NB4 (cell line): ENCODE measurements around the gene PDYN.

Experiments used
- DNase-seq: peaks from one replicate; pipeline ENCODE4 v3.0.0; 2010; ENCODE audit warnings: low read depth
- H3K4me3 ChIP-seq: one replicate; pipeline ENCODE4 v1.5.1; 2011; ENCODE audit warnings: mild to moderate bottlenecking, low read depth, low read length, moderate library complexity
- MYC ChIP-seq: IDR thresholded peaks from 2 replicates; pipeline ENCODE4 v1.6.1; 2011; ENCODE audit warnings: low read depth, low read length
- POLR2A ChIP-seq: IDR thresholded peaks from 2 replicates; pipeline ENCODE4 v1.6.1; 2011; ENCODE audit warnings: mild to moderate bottlenecking; ENCODE audit not compliant: insufficient read length; ENCODE audit errors: extremely low read depth
- TF ChIP-seq, protein P1 (sequence below): IDR thresholded peaks from one replicate; pipeline ENCODE4 v1.5.1; 2012; ENCODE audit warnings: low read depth, low read length
- TF ChIP-seq, protein P2 (sequence below): IDR thresholded peaks from 2 replicates; pipeline ENCODE4 v1.6.1; 2011; ENCODE audit warnings: low read depth, low read length

PDYN gene

DNA sequence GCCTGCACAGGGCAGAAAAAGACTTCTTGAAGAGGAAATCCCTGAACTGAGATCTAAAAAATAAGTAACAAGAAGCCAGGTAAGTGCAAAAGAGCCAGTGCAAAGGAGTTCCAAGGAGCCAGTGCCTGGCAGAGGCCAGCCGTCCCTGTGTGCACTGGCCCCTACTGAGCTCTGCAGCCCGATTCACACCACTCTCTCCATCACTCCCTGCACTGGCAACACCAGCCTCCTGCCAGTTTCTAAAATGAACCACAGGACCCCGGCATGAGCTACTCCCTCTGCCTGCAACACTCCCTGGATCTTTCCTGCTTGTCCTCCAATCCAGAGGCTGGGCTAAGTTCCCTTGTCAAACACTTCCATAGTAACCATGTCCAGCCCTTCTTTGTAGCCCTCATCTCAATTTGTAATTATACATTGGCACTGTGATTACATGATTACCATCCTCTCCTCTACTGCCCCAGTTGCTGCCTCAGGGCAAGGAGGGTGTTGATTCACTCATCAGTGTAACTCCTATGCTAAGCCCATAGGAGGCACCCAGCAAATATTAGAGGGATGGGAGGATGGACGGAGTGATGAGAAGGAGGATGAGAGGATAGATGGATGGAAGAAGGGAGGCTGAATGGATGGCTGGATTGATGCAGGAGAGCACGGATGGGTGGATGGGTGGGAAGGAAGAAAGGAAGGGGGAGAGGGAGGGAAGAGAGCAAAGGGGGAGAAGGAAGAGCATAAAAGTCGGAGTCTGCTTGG lies 49.3 kb downstream of the PDYN start:
- no peak overlapping the region for H3K4me3 ChIP-seq
- TF ChIP-seq POLR2A (no peak), MYC (no peak)
- TF ChIP-seq, protein P1, sequence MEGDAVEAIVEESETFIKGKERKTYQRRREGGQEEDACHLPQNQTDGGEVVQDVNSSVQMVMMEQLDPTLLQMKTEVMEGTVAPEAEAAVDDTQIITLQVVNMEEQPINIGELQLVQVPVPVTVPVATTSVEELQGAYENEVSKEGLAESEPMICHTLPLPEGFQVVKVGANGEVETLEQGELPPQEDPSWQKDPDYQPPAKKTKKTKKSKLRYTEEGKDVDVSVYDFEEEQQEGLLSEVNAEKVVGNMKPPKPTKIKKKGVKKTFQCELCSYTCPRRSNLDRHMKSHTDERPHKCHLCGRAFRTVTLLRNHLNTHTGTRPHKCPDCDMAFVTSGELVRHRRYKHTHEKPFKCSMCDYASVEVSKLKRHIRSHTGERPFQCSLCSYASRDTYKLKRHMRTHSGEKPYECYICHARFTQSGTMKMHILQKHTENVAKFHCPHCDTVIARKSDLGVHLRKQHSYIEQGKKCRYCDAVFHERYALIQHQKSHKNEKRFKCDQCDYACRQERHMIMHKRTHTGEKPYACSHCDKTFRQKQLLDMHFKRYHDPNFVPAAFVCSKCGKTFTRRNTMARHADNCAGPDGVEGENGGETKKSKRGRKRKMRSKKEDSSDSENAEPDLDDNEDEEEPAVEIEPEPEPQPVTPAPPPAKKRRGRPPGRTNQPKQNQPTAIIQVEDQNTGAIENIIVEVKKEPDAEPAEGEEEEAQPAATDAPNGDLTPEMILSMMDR, result no peak
- TF ChIP-seq, protein P2, sequence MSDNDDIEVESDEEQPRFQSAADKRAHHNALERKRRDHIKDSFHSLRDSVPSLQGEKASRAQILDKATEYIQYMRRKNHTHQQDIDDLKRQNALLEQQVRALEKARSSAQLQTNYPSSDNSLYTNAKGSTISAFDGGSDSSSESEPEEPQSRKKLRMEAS, result no peak
- DNase-seq, result no peak

DNA sequence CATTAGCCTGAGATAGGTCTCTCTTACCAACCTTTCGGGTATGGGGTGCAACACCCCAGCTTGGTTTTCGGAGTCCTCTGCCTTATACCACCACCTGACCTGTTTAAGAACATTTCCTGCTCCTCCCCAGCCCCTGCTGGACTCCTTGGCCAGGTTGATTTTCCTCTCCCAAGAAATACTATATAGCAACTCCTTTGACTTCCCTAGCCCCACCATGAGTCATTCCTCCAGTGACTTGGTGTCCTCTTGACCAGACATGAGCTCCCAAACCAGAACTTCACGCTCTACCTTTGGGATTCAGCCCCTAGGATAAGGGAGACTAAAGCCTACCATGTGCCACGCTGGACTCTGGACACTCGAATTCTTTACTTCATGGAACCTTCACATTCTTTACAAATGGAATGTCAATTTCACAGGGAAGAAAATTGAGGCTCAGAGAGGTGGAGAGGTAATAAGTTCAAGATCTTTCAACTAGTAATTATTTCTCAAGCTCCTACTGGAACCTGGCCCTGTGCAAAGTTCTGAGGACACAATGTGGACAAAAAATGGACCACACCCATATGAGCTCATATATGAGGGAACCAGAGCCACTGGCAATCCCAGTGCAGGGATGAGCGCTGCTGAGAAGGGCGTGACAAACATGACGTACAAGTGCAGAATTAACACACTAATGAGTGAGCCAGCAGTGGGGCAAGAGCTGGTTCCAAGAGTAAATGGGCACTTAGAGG lies 50.4 kb downstream of the PDYN start:
- no peak for DNase-seq

DNA sequence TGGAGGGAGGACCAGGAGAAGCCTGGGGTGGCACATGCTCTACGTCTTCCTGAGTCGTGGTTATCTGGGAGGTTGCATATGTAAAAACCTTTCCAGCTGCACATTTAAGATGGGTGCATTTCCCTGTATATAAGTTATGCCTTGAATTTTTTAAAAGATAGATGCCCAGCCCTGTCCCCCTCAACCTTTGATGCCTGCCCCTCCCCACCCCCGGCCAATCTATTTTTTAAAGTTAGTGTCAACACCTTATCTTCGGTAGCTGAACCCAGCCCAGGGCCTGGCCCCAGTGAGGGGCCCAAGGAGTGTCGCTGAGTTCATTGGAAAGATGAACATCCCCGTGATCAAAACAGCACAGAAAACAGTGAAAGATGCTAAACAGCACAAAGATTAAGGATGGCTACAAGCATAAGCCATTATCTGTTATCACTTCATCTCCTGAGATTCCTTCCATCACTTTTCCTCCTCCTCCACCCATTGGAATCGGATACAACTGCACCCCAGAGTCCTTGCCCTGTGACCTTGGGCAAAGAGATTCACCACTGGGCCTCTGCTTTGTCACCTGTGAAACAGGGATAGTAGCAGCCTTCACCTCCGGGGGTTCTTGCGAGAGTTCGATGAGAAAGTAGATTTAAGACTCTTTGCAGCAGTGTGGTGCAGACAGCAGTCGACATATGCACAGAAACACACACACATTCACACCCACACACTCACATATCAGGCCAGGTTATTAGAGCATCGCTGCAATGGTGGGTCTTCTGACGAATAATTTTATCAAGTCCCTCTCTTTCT lies 51.2 kb downstream of the PDYN start:
- no peak overlapping the region for H3K4me3 ChIP-seq
- no peak for TF ChIP-seq POLR2A
- TF ChIP-seq, protein P1, result no peak
- TF ChIP-seq, protein P2, result no peak
- no peak for TF ChIP-seq MYC
- no peak for DNase-seq

More for the DNA sequence above, 50.4 kb downstream of the PDYN start:
- no peak overlapping the region for H3K4me3 ChIP-seq
- TF ChIP-seq, protein P1, result no peak
- TF ChIP-seq, protein P2, result no peak
- TF ChIP-seq MYC (no peak), POLR2A (no peak)

DNA sequence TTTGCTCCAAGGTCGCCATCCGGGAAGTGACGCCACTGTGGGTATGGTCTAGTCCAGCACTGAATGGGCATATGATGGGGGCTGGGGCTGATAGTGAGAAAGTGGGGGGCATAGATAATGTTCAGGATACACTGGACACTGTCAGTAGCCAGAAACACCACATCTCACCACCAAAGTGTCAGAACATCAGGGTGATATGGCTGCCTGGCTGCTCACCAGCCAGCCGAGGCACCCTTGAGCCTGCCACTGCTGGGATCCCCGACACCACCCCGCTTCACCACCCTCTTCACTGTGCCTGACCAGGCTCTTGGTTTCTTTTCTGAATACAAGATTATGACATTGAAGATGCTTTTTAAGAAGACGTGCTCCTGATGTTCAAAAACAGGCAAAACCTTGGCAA lies 51.8 kb downstream of the PDYN start:
- TF ChIP-seq, protein P2, result no peak
- TF ChIP-seq, protein P1, result no peak
- TF ChIP-seq MYC (no peak), POLR2A (no peak)
- no peak overlapping the region for H3K4me3 ChIP-seq
- no peak for DNase-seq

DNA sequence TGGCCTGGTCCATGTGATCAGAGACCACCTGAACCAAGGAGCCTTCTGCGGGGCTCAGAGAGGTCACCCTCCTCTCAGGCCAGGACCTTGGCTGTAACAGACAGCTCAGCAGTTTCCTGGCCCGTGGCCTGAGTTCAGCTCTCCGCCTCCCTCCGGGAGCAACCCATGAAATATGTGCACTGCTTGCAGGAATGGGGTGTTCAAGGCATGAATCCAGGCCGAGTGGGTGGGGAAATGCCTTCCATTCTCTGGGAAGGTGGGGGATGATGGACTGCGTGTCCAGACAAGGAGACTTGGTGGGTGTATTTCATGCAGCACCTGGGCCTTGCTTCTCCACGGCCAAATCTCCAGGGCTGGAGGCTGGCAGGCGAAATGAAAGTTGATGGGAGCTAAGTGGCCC lies 52.6 kb downstream of the PDYN start:
- TF ChIP-seq, protein P1, result no peak
- TF ChIP-seq MYC (no peak), POLR2A (no peak)
- TF ChIP-seq, protein P2, result no peak
- H3K4me3 ChIP-seq, result no peak overlapping the region
- no peak for DNase-seq
